Activated T-cell treated with anti-CD3 and anti-CD28 coated beads, Interleukin-2, amount 50 U/mL, for 72 hours (primary cell): ENCODE data around the gene WWC1. TPM values are rescaled to one million over a fixed set of nuclear protein-coding genes. Genes with fewer than 3 reads are reported as not detected.

ENCODE experiments used
- ATAC-seq, 2 donors: fragments of 150-1000 bp; cut with Tn5 transposase; replicated peaks in 1 of 2; 2 replicates each; pipeline ENCODE4 v1.10.0; 2021; ENCODE audit warnings: moderate library complexity in 2 of 2, mild to moderate bottlenecking in 1 of 2
- DNase-seq, 2 donors: peaks; one replicate each; pipeline ENCODE4 v3.0.0; 2021 to 2022; ENCODE audit warnings: mixed read lengths in 1 of 2
- H3K27ac Mint-ChIP-seq: one replicate; pipeline ENCODE4 v1.8.0; 2022; ENCODE audit warnings: mild to moderate bottlenecking, moderate library complexity, mixed read lengths
- H3K27me3 Mint-ChIP-seq: one replicate; pipeline ENCODE4 v1.8.0; 2022; ENCODE audit warnings: low read depth, mixed read lengths
- H3K36me3 Mint-ChIP-seq, 2 donors: one replicate each; pipeline ENCODE4 v1.8.0; 2022; ENCODE audit warnings: mixed read lengths in 2 of 2, mild to moderate bottlenecking in 1 of 2; ENCODE audit not compliant: insufficient read depth in 2 of 2
- H3K4me1 Mint-ChIP-seq: one replicate; pipeline ENCODE4 v1.8.0; 2022; ENCODE audit warnings: low read depth, mixed read lengths
- H3K4me3 Mint-ChIP-seq, 2 donors: one replicate each; pipeline ENCODE4 v1.8.0; 2022; ENCODE audit warnings: mild to moderate bottlenecking in 2 of 2, mixed read lengths in 2 of 2, moderate library complexity in 2 of 2
- H3K9me3 Mint-ChIP-seq, 2 donors: one replicate each; pipeline ENCODE4 v1.8.0; 2022; ENCODE audit warnings: mixed read lengths in 2 of 2
- total RNA-seq, 2 donors: library from RNA; stranded (reverse); gene quantifications; one replicate each; pipeline ENCODE4 v1.2.3, GENCODE V29; 2022

The WWC1 gene
- total RNA-seq, 2 donors from 2014 or later: 0.35 TPM; not detected in 1

DNA sequence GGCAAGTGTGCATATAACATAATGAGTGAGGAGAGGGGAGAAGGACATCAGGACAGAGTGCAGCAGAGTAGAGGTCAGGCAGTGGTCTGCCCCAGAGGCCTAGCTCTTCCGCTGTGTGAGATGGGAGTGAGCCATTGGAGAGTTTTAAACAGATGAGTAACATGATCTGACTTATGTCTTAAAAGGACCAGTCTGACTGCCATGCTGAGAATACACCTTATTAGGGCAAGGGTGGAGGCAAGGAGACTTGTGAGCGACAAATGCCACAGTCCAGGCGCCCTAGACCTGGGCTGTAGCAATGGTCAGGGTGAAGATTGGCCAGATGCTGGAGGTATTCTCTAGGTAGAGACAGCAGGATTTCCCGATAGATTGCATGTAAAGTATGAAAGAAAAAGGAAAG, 83.1 kb downstream of the WWC1 start:
- no peaks in the 10 kb centered on the region for H3K4me1 Mint-ChIP-seq
- no peak overlapping the region for H3K27ac Mint-ChIP-seq
- no peaks in the 10 kb centered on the region for H3K36me3 Mint-ChIP-seq
- H3K27me3 Mint-ChIP-seq: no peaks in the 10 kb centered on the region
- peaks cover 0 to 2% of the 10 kb centered on the region in 2 donors for H3K9me3 Mint-ChIP-seq
- DNase-seq (no peak), ATAC-seq (no peak)
- no peak overlapping the region for H3K4me3 Mint-ChIP-seq

DNA sequence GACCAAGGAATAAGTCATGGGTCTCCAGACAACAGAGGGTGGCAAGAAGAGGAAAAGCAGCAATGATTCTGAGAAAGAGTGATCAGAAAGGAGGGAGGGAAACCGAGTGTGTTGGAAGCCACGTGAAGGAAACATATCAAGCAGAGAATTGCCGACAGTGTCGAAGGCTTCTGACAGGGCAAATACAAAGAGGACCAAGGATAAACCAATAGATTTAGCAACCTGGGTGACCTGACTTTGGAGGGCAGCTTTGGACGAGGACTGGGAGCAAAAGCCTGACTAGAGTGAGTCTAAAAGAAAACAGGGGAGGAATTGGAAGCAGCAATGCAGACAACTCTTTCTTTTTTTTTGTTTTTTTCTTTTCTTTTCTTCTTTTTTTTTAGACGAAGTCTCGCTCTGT, 83.8 kb downstream of the WWC1 start:
- no peak for ATAC-seq
- H3K4me3 Mint-ChIP-seq: no peak overlapping the region
- H3K27ac Mint-ChIP-seq: no peak overlapping the region
- no peaks in the 10 kb centered on the region for H3K27me3 Mint-ChIP-seq
- no peak for DNase-seq
- H3K36me3 Mint-ChIP-seq: no peaks in the 10 kb centered on the region
- H3K9me3 Mint-ChIP-seq: peaks cover 0 to 2% of the 10 kb centered on the region in 2 donors
- H3K4me1 Mint-ChIP-seq: no peaks in the 10 kb centered on the region

- no peak for ATAC-seq
- Mint-ChIP-seq H3K4me3 (no peak overlapping the region), H3K27ac (no peak overlapping the region), H3K36me3 (no peaks in the 10 kb centered on the region), H3K4me1 (no peaks in the 10 kb centered on the region), H3K9me3 (peaks cover 0 to 2% of the 10 kb centered on the region in 2 donors), H3K27me3 (no peaks in the 10 kb centered on the region)
- no peak for DNase-seq
Measured at GRCh38 chr5:168377525-168377924, 86.1 kb downstream of the WWC1 start.

GRCh38 chr5:168378741-168379140, 87.3 kb downstream of the WWC1 start:
- ATAC-seq (no peak), DNase-seq (no peak)
- no peaks in the 10 kb centered on the region for H3K36me3 Mint-ChIP-seq
- no peaks in the 10 kb centered on the region for H3K27me3 Mint-ChIP-seq
- H3K9me3 Mint-ChIP-seq: peaks cover 0 to 2% of the 10 kb centered on the region in 2 donors
- H3K4me1 Mint-ChIP-seq: no peaks in the 10 kb centered on the region
- no peak overlapping the region for H3K4me3 Mint-ChIP-seq
- H3K27ac Mint-ChIP-seq: no peak overlapping the region

- Mint-ChIP-seq H3K4me1 (no peaks in the 10 kb centered on the region), H3K36me3 (peaks cover 3 to 5% of the 10 kb centered on the region in 2 donors), H3K27me3 (no peaks in the 10 kb centered on the region), H3K4me3 (no peak overlapping the region), H3K9me3 (peaks cover 0 to 5% of the 10 kb centered on the region in 2 donors), H3K27ac (no peak overlapping the region)
- ATAC-seq (no peak), DNase-seq (no peak)
Measured at GRCh38 chr5:168382421-168382820, 91.0 kb downstream of the WWC1 start.

GRCh38 chr5:168390491-168390890, 99.0 kb downstream of the WWC1 start:
- H3K27ac Mint-ChIP-seq: no peak overlapping the region
- no peak overlapping the region for H3K4me3 Mint-ChIP-seq
- no peaks in the 10 kb centered on the region for H3K4me1 Mint-ChIP-seq
- no peak for DNase-seq
- ATAC-seq: no peak
- peaks cover 6 to 14% of the 10 kb centered on the region in 2 donors for H3K9me3 Mint-ChIP-seq
- H3K36me3 Mint-ChIP-seq: peaks cover 1 to 9% of the 10 kb centered on the region in 2 donors
- H3K27me3 Mint-ChIP-seq: peaks cover 18% of the 10 kb centered on the region

- Mint-ChIP-seq H3K27me3 (peaks cover 24% of the 10 kb centered on the region), H3K36me3 (peaks cover 0 to 6% of the 10 kb centered on the region in 2 donors), H3K4me3 (no peak overlapping the region), H3K27ac (no peak overlapping the region), H3K4me1 (no peaks in the 10 kb centered on the region), H3K9me3 (peaks cover 6 to 14% of the 10 kb centered on the region in 2 donors)
- DNase-seq: no peak
- no peak for ATAC-seq
Measured at GRCh38 chr5:168393773-168394172, 102.3 kb downstream of the WWC1 start.

GRCh38 chr5:168400429-168401220, 109.2 kb downstream of the WWC1 start:
- DNase-seq (no peak), ATAC-seq (no peak)
- Mint-ChIP-seq H3K4me1 (no peaks in the 10 kb centered on the region), H3K4me3 (no peak overlapping the region), H3K36me3 (no peaks in the 10 kb centered on the region), H3K9me3 (no peaks in the 10 kb centered on the region), H3K27me3 (peaks cover 59% of the 10 kb centered on the region), H3K27ac (no peak overlapping the region)

DNA sequence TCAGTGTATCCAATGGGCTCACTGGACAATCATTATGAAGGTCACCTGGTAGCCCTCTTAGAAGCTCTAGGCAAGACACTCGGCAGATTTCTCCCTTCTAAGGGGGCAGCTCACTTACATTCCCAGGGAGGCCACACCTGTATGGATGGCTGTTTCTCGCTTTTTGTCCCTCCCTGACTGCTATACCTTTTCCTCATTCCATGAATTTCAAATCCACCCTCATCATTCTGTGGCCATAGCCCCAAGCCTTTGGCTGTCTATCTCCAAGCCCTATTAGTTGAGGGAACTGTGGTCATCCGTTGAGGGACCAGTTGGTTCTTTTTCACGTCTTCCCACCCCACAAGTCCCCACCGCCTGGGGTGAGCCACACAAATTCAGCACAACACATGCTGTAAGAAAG, 109.8 kb downstream of the WWC1 start:
- Mint-ChIP-seq H3K4me3 (no peak overlapping the region), H3K36me3 (no peaks in the 10 kb centered on the region), H3K27ac (no peak overlapping the region), H3K27me3 (peaks cover 61% of the 10 kb centered on the region), H3K9me3 (no peaks in the 10 kb centered on the region), H3K4me1 (no peaks in the 10 kb centered on the region)
- ATAC-seq (no peak), DNase-seq (no peak)

GRCh38 chr5:168401880-168402279, 110.4 kb downstream of the WWC1 start:
- no peak for DNase-seq
- Mint-ChIP-seq H3K27me3 (peaks cover 61% of the 10 kb centered on the region), H3K36me3 (no peaks in the 10 kb centered on the region), H3K27ac (no peak overlapping the region), H3K4me1 (no peaks in the 10 kb centered on the region), H3K9me3 (no peaks in the 10 kb centered on the region), H3K4me3 (no peak overlapping the region)
- no peak for ATAC-seq

DNA sequence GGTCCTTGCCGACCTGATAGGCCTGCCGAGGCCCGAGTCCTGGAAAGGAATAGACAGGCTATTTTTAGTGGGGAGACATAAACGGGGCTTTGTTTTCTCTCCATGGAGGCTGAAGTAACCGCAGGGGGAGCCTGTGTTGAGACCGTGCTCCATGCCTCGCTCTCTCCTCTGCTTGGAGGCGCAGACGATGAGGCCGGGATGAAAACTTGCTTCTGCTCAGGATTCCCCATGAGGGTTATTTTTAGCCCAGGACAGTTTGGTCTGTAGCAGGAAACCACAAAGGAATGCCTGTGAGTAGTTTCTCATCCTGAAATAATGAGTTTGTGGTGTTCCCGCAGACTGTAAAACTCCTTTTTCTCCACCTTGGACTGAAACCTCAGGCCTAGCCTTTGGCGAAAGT, 112.9 kb downstream of the WWC1 start:
- DNase-seq: no peak
- no peak overlapping the region for H3K4me3 Mint-ChIP-seq
- ATAC-seq: no peak
- H3K4me1 Mint-ChIP-seq: peaks cover 14% of the 10 kb centered on the region
- no peak overlapping the region for H3K27ac Mint-ChIP-seq
- H3K9me3 Mint-ChIP-seq: no peaks in the 10 kb centered on the region
- no peaks in the 10 kb centered on the region for H3K36me3 Mint-ChIP-seq
- H3K27me3 Mint-ChIP-seq: peaks cover 60% of the 10 kb centered on the region

DNA sequence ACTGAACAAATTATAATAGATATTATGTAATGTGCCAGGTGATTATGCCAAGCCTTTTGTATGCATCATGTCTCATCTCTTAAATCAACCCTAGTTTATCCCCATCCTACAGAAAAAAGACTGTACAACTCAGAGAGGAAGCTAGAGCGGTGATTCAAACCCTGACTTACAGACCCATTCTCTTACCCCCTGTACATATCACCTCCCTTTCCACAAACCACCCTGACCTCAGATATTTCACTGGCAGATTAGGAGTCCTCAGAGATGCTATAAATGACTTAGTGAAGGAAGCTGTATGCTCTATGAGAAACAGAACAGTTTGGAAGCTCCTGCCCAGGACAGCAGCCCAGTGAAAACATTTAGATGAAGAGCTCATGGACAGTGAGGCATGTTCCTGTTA, 115.8 kb downstream of the WWC1 start:
- Mint-ChIP-seq H3K9me3 (no peaks in the 10 kb centered on the region), H3K4me3 (no peak overlapping the region), H3K4me1 (peaks cover 33% of the 10 kb centered on the region), H3K27ac (no peak overlapping the region), H3K27me3 (peaks cover 47% of the 10 kb centered on the region), H3K36me3 (no peaks in the 10 kb centered on the region)
- peak; percentile 76 to 81 for ATAC-seq
- DNase-seq: no peak

GRCh38 chr5:168408561-168409305, 117.3 kb downstream of the WWC1 start:
- Mint-ChIP-seq H3K36me3 (no peaks in the 10 kb centered on the region), H3K27me3 (peaks cover 34% of the 10 kb centered on the region), H3K4me3 (peak overlapping the region in 1 of 2 donors; percentile 76), H3K4me1 (peaks cover 33% of the 10 kb centered on the region), H3K27ac (no peak overlapping the region), H3K9me3 (no peaks in the 10 kb centered on the region)
- ATAC-seq: no peak
- no peak for DNase-seq
